ENCODE measurements around the gene RLBP1. TPM values are rescaled to one million over a fixed set of nuclear protein-coding genes. Genes with fewer than 3 reads are reported as not detected.
A peak's percentile ranks its signal among the peaks of the same experiment; 100 is the strongest.

The RLBP1 gene
- total RNA-seq, 1 experiment from 2014 or later, result not detected

- ATAC-seq (no peak), DNase-seq (no peak)
- H4K20me1 ChIP-seq (ENCODE audit: low read length), result no peaks in the 10 kb centered on the region
- intact Hi-C loops (cut with micrococcal nuclease), result loop anchor here (1.0 to 2.0 kb wide), 2 partner anchors 37 to 42 kb away; no protein-coding TSS in a partner anchor
- no peak overlapping the region for H2AFZ ChIP-seq (ENCODE audit: low read length)
- no peak overlapping the region for H3K4me2 ChIP-seq (ENCODE audit: low read length)
- peaks cover 41% of the 10 kb centered on the region for H3K4me1 ChIP-seq (ENCODE audit: insufficient read depth, low read length)
- no peaks in the 10 kb centered on the region for H3K27me3 ChIP-seq (ENCODE audit: low read length)
- H3K9me2 ChIP-seq (replicated peaks; ENCODE audit: low read length), result no peaks in the 10 kb centered on the region
- peaks cover 19% of the 10 kb centered on the region for H3F3A ChIP-seq (ENCODE audit: low read length, unreplicated experiment)
- H3K9ac ChIP-seq (ENCODE audit: low read length), result no peak overlapping the region
- CTCF ChIA-PET, result no interaction called here
- H3K79me2 ChIP-seq (ENCODE audit: low read length), result no peaks in the 10 kb centered on the region
- H3K36me3 ChIP-seq (ENCODE audit: low read depth, low read length), result no peaks in the 10 kb centered on the region
- no peak overlapping the region for H3K4me3 ChIP-seq (ENCODE audit: low read length)
- POLR2A ChIA-PET (ENCODE audit: unreplicated experiment), result no interaction called here
- peak overlapping the region; percentile 98; the same call in 1 of the 2 replicates for H3K27ac ChIP-seq (ENCODE audit: low read length)
- TF ChIP-seq EZH2 (IDR thresholded peaks at IDR 0.05; ENCODE audit: low read length, unreplicated experiment) (no peak), EZH2phosphoT487 (IDR thresholded peaks at IDR 0.05; ENCODE audit: borderline replicate concordance, low read length) (no peak)
- TF ChIP-seq, protein P1, sequence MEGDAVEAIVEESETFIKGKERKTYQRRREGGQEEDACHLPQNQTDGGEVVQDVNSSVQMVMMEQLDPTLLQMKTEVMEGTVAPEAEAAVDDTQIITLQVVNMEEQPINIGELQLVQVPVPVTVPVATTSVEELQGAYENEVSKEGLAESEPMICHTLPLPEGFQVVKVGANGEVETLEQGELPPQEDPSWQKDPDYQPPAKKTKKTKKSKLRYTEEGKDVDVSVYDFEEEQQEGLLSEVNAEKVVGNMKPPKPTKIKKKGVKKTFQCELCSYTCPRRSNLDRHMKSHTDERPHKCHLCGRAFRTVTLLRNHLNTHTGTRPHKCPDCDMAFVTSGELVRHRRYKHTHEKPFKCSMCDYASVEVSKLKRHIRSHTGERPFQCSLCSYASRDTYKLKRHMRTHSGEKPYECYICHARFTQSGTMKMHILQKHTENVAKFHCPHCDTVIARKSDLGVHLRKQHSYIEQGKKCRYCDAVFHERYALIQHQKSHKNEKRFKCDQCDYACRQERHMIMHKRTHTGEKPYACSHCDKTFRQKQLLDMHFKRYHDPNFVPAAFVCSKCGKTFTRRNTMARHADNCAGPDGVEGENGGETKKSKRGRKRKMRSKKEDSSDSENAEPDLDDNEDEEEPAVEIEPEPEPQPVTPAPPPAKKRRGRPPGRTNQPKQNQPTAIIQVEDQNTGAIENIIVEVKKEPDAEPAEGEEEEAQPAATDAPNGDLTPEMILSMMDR (conservative IDR thresholded peaks at IDR 0.05; ENCODE audit: low read depth, low read length), result no peak
- BruUV-seq (replicated peaks), result no TSS peak
- no peaks in the 10 kb centered on the region for H3K9me3 ChIP-seq (ENCODE audit: low read length)
Observed at GRCh38 chr15:89165677-89166076, 55.7 kb downstream of the RLBP1 start.

GRCh38 chr15:89164712-89165211 is 56.6 kb downstream of the RLBP1 start:
- ATAC-seq (no peak), DNase-seq (no peak)
- Histone ChIP-seq H3K9ac (ENCODE audit: low read length) (no peak overlapping the region), H3K36me3 (ENCODE audit: low read depth, low read length) (no peaks in the 10 kb centered on the region), H3K9me3 (ENCODE audit: low read length) (no peaks in the 10 kb centered on the region), H3K4me3 (ENCODE audit: low read length) (no peak overlapping the region), H3K79me2 (ENCODE audit: low read length) (no peaks in the 10 kb centered on the region), H3F3A (ENCODE audit: low read length, unreplicated experiment) (peaks cover 19% of the 10 kb centered on the region), H3K4me1 (ENCODE audit: insufficient read depth, low read length) (peaks cover 41% of the 10 kb centered on the region), H3K27ac (ENCODE audit: low read length) (no peak overlapping the region), H3K9me2 (replicated peaks; ENCODE audit: low read length) (no peaks in the 10 kb centered on the region), H3K4me2 (ENCODE audit: low read length) (no peak overlapping the region), H2AFZ (ENCODE audit: low read length) (no peak overlapping the region), H4K20me1 (ENCODE audit: low read length) (no peaks in the 10 kb centered on the region), H3K27me3 (ENCODE audit: low read length) (no peaks in the 10 kb centered on the region)
- CTCF ChIA-PET, result no interaction called here
- no TSS peak for BruUV-seq (replicated peaks)
- no peak for TF ChIP-seq EZH2 (IDR thresholded peaks at IDR 0.05; ENCODE audit: low read length, unreplicated experiment)
- TF ChIP-seq EZH2phosphoT487 (IDR thresholded peaks at IDR 0.05; ENCODE audit: borderline replicate concordance, low read length), result no peak
- TF ChIP-seq, protein P1 (conservative IDR thresholded peaks at IDR 0.05; ENCODE audit: low read depth, low read length), result no peak
- POLR2A ChIA-PET (ENCODE audit: unreplicated experiment), result no interaction called here
- intact Hi-C loops (cut with micrococcal nuclease), result no loop called here

DNA sequence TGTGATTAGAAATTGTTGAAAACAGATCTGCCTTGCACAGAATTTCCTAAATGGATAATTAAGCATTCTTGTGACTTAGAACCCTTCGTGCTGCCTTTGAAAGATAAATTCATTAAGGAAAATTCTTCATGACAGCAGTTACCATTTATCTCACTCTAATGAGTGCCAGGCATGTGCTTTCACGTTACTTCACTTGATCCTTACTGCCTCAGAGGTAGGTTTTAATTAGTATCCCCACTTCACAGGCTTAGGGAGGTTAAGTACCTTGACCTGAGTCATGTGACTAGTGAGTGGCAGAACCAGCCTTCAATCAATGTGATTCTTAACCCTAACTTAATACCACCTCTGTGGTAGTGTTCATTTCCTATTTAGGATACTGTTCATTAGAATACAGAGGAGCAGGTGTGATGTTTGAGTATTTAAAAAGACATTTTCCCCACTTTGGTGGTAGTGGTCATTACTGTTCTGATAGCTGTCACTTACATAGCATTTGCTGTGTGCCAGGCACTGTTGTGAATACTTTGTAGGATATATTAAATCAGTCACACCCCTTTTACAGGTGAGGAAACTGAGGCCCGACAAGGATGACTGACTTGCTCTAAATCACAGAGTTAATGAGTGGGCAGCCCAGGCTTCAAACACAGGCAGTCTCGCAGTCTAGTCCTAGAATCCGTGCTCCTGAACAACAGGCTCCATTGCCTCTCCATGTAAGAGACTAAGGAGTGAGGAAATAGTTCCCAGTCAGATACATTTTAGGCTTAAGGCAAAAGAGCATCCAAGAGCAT is 57.9 kb downstream of the RLBP1 start:
- Histone ChIP-seq H3K9me2 (replicated peaks; ENCODE audit: low read length) (no peaks in the 10 kb centered on the region), H3K27ac (ENCODE audit: low read length) (no peak overlapping the region), H3K4me1 (ENCODE audit: insufficient read depth, low read length) (peaks cover 32% of the 10 kb centered on the region), H3K27me3 (ENCODE audit: low read length) (no peaks in the 10 kb centered on the region), H3K9me3 (ENCODE audit: low read length) (no peaks in the 10 kb centered on the region), H3K79me2 (ENCODE audit: low read length) (no peaks in the 10 kb centered on the region), H3K4me2 (ENCODE audit: low read length) (no peak overlapping the region), H2AFZ (ENCODE audit: low read length) (no peak overlapping the region), H3K36me3 (ENCODE audit: low read depth, low read length) (no peaks in the 10 kb centered on the region), H3K9ac (ENCODE audit: low read length) (no peak overlapping the region), H4K20me1 (ENCODE audit: low read length) (no peaks in the 10 kb centered on the region), H3F3A (ENCODE audit: low read length, unreplicated experiment) (peaks cover 19% of the 10 kb centered on the region), H3K4me3 (ENCODE audit: low read length) (no peak overlapping the region)
- ChIA-PET POLR2A (ENCODE audit: unreplicated experiment) (no interaction called here), CTCF (no interaction called here)
- ATAC-seq (no peak), DNase-seq (no peak)
- TF ChIP-seq, protein P1 (conservative IDR thresholded peaks at IDR 0.05; ENCODE audit: low read depth, low read length), result no peak
- TF ChIP-seq EZH2phosphoT487 (IDR thresholded peaks at IDR 0.05; ENCODE audit: borderline replicate concordance, low read length), result no peak
- TF ChIP-seq EZH2 (IDR thresholded peaks at IDR 0.05; ENCODE audit: low read length, unreplicated experiment), result no peak
- intact Hi-C loops (cut with micrococcal nuclease), result no loop called here
- BruUV-seq (replicated peaks), result no TSS peak
